Measurements from ENCODE around the gene PTAFR.

PTAFR gene

GRCh38 chr1:28190996-28191645 lies 14.6 kb upstream of the PTAFR start:
- no peaks in the 10 kb centered on the region for H3K79me2 ChIP-seq (ENCODE audit: insufficient read depth, low read length)
- no peak overlapping the region for H3K4me3 ChIP-seq (ENCODE audit: insufficient read depth, low read length, poor library complexity, severe bottlenecking)
- H3K27ac ChIP-seq (ENCODE audit: low read depth, low read length), result no peak overlapping the region

GRCh38 chr1:28190337-28190979 lies 14.0 kb upstream of the PTAFR start:
- no peak overlapping the region for H3K27ac ChIP-seq (ENCODE audit: low read depth, low read length)
- no peaks in the 10 kb centered on the region for H3K36me3 ChIP-seq (ENCODE audit: low read length)
- no peaks in the 10 kb centered on the region for H3K27me3 ChIP-seq (ENCODE audit: low read length)
- no peak overlapping the region for H3K9ac ChIP-seq (ENCODE audit: low read length)
- no peaks in the 10 kb centered on the region for H3K9me3 ChIP-seq (ENCODE audit: insufficient read depth, low read length)
- no peak overlapping the region for H3K4me3 ChIP-seq (ENCODE audit: insufficient read depth, low read length, poor library complexity, severe bottlenecking)
- no peaks in the 10 kb centered on the region for H3K9me2 ChIP-seq (replicated peaks; ENCODE audit: insufficient read depth, low read length)
- no peaks in the 10 kb centered on the region for H3K79me2 ChIP-seq (ENCODE audit: insufficient read depth, low read length)
- H3K4me2 ChIP-seq (ENCODE audit: low read depth, low read length, poor library complexity, severe bottlenecking), result no peak overlapping the region
- H3F3A ChIP-seq (ENCODE audit: insufficient read depth), result peaks cover 15% of the 10 kb centered on the region
- no peaks in the 10 kb centered on the region for H4K20me1 ChIP-seq (ENCODE audit: low read depth, low read length)
- H2AFZ ChIP-seq (ENCODE audit: low read depth, low read length, severe bottlenecking), result no peak overlapping the region
- no peak for TF ChIP-seq EZH2phosphoT487 (conservative IDR thresholded peaks at IDR 0.05; ENCODE audit: low read length)
- no peak for TF ChIP-seq CTCF (IDR thresholded peaks at IDR 0.05; ENCODE audit: insufficient read depth, low read length, poor library complexity, severe bottlenecking)

More at GRCh38 chr1:28190996-28191645, 14.6 kb upstream of the PTAFR start:
- no peaks in the 10 kb centered on the region for H4K20me1 ChIP-seq (ENCODE audit: low read depth, low read length)
- H3K36me3 ChIP-seq (ENCODE audit: low read length), result no peaks in the 10 kb centered on the region
- peaks cover 15% of the 10 kb centered on the region for H3F3A ChIP-seq (ENCODE audit: insufficient read depth)
- H3K9me2 ChIP-seq (replicated peaks; ENCODE audit: insufficient read depth, low read length), result no peaks in the 10 kb centered on the region
- no peaks in the 10 kb centered on the region for H3K27me3 ChIP-seq (ENCODE audit: low read length)
- no peak for TF ChIP-seq CTCF (IDR thresholded peaks at IDR 0.05; ENCODE audit: insufficient read depth, low read length, poor library complexity, severe bottlenecking)
- TF ChIP-seq EZH2phosphoT487 (conservative IDR thresholded peaks at IDR 0.05; ENCODE audit: low read length), result no peak
- H2AFZ ChIP-seq (ENCODE audit: low read depth, low read length, severe bottlenecking), result no peak overlapping the region
- no peak overlapping the region for H3K9ac ChIP-seq (ENCODE audit: low read length)
- H3K4me2 ChIP-seq (ENCODE audit: low read depth, low read length, poor library complexity, severe bottlenecking), result no peak overlapping the region
- H3K9me3 ChIP-seq (ENCODE audit: insufficient read depth, low read length), result no peaks in the 10 kb centered on the region

GRCh38 chr1:28185071-28185470 lies 8.6 kb upstream of the PTAFR start:
- Histone ChIP-seq H3K36me3 (ENCODE audit: low read length) (no peaks in the 10 kb centered on the region), H3F3A (ENCODE audit: insufficient read depth) (peaks cover 21% of the 10 kb centered on the region), H3K27me3 (ENCODE audit: low read length) (no peaks in the 10 kb centered on the region), H4K20me1 (ENCODE audit: low read depth, low read length) (no peaks in the 10 kb centered on the region), H3K9me3 (ENCODE audit: insufficient read depth, low read length) (no peaks in the 10 kb centered on the region), H3K79me2 (ENCODE audit: insufficient read depth, low read length) (no peaks in the 10 kb centered on the region), H3K9ac (ENCODE audit: low read length) (no peak overlapping the region), H3K9me2 (replicated peaks; ENCODE audit: insufficient read depth, low read length) (no peaks in the 10 kb centered on the region), H3K4me3 (ENCODE audit: insufficient read depth, low read length, poor library complexity, severe bottlenecking) (no peak overlapping the region), H3K27ac (ENCODE audit: low read depth, low read length) (no peak overlapping the region), H3K4me2 (ENCODE audit: low read depth, low read length, poor library complexity, severe bottlenecking) (no peak overlapping the region), H2AFZ (ENCODE audit: low read depth, low read length, severe bottlenecking) (no peak overlapping the region)
- TF ChIP-seq CTCF (IDR thresholded peaks at IDR 0.05; ENCODE audit: insufficient read depth, low read length, poor library complexity, severe bottlenecking) (no peak), EZH2phosphoT487 (conservative IDR thresholded peaks at IDR 0.05; ENCODE audit: low read length) (no peak)
